Effector CD8-positive, alpha-beta T cell (primary cell): ENCODE data around the gene PLSCR1.
"Not testable (repeated sequence)": the region's sequence is repeated elsewhere in the genome, so short reads cannot be mapped to it uniquely, and the experiment has no call there.

Experiments
- DNase-seq: peaks from one replicate; lab custom pipeline; 2025; lab: John Stamatoyannopoulos, UW

Gene PLSCR1

DNA sequence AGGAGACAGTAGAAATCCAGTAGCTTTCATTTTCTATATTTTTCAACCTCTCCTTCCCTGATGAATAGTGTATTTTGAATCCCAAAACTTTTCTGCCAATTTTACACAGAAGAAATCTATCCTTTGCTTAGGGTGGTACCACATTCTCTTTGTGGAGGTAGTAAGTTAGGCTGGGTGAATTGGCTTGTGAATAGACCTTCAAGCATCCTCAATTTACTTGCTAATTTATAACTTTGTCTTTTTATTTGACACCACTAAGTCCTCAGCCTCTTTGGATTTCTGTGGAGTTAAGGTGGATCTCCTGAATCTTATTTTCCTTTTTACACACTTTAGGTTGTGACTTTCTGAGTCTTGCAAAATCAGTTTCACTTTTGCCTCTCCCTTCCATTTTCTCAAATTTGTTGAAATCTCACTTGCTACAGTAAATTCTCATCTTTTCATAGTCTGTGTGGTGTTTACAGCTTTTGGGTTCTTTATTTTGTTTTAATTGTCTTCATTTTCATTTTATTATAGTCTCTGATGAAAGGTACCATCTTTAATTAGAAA lies 5.7 kb upstream of the PLSCR1 start:
- DNase-seq = no peak

DNA sequence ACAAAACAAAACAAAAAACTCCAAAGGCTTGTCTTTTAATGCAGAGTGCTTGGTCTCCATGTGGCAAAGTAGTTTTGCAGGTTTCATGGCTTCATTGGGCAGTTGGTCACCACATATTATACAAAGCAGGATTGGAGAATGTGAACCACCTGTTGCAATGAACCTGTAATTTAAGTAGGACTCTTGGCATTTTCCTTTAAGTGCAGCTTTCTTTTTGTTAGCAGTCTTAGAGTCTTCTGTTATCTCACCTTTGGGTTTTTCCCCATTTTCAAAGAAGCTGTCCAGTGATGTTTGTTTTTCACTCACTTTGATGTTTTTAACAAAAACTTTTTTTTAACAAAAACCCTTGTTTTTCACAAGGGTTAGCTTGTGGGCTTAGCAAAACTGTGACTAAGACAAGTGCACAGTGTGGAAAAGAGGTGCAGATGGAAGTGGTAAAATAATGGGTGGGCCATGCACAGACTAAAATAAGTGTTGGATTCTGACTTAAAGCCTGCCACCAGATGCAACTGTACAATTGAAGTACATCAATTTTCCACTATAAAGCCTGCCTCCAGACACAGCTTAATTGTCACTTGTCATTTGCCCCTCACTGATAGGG lies 2.9 kb upstream of the PLSCR1 start:
- DNase-seq = no peak

DNA sequence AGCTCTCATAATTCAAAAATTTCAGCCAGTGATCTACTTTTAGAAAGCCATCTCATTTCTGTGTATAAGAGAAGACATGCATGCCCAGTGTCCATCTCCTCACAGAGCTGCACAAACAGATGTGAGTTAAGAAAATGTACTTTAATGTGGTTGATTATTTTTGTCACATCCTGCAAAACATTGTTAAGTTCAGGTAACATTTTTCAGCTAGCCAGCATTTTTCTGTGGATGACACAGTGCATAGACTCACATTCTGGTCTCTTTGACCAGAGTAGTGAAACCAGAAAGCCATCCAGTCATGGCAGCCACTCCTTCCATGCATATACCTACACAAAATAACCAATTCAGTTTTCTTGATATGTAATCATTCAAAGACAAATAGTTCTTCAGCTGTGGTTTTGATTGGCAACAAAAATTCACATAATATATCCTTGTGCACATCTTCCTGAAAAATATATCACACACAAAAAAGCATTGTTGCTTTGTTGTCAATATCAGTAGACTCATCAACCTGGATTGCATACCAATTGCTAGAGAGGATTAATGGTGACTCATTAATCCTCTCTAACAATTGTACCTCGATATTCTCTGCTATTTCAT lies 2.1 kb upstream of the PLSCR1 start:
- no peak for DNase-seq

DNA sequence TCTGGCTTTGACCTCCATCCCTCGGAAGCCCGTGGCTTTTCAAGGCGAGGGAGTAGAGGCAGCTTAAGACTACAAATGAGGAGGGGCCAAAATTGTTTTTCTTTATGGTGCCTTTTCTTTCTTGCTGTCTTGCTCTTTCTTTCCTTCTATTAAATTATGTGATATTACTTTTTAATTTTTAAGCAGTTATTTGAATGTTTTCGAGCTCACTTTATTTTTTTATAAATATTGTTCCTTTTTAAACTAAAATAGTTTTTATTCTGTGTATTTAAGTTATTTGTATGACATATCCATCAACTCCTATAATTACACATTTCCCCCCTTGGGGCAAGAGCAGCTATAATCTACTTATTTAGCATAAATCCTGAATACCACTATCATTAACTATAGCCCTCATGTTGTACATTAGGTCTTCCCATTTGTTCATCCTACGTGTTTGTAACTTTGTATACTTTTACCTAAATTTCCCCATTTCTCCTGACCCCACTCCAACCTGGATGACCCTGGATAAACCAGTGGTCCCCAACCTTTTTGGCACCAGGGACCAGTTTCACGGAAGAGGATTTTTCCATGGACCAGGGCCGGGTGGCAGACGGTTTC lies 622 bp upstream of the PLSCR1 start:
- DNase-seq = no peak

DNA sequence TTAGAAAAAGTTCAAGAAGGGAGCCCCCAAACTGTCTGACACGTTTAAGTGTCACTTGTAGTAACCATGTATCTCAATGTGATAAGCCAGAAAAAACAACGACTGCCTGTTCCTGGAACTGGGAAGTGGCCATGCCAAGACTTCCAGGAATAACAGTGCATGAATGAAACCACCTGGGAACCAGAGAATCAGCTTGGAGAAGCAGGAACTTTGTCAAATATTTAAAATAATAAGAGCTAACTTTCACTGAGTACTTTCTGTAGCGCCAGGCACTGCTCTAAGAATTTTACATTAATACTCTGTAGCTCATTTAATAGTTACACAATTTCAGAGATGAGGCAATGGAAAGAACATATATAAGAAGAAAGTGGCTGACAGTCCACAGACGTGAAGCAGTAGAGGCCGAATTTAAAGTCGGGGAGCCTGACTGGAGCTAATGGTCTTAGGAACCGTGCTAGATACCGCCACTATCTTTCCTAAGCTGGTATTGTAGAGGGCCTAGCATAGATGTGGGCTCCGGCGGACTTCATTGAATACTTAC lies 876 bp downstream of the PLSCR1 start:
- no peak for DNase-seq

DNA sequence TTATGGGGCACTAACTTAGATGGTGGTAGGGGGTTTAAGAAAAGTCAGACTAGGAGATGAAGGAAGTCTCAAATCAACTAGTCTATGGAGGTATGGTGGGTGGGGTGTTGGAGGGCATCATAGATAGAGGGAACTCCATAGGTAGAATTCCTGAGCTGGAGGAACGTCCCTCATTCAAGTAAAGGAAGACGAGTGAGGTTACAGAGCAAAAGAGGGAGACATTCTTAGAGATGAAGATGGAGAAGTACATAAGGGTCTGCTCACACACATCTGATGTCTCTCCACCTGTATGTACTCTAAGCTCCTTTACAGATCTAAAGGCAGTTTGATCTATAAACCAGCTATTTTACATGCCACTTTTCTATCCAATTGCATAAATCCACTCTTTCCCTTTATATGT lies 1.4 kb downstream of the PLSCR1 start:
- no peak for DNase-seq

DNA sequence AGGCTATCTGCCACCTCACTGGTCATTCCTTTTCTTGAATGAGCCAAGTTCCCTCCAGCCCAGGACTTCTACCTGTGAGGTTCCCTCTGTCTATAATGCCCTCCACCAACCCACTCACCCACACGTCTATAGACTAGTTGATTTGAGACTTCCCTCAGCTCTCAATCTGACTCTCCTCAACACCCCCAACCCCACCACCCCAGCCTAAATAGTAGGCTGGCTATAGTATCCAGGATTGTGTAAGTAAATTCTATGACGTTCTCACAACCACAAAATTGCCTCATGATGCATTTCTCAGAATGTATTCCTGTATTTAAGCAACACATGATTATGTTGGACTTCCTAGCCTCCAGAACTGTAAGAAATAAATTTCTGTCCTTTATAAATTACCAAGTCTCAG lies 2.2 kb downstream of the PLSCR1 start:
- no peak for DNase-seq

DNA sequence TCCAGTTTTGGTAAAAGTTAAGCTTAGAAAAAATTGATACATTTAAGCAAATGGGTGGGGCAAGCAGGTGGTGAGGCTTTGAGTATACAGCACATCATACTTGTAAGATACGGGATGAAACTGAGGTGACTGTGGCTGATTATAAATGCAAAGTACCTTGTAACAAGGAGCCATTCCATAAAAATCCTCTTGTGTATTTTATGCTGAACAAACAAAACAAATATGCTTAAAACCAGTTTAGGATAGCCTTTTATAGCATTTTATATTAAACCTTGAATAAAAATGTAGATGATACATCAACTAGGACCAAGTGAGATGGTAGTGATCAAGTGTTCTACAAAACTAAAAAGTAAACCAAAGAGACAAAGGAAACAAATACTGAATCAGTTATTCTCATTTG lies 3.4 kb downstream of the PLSCR1 start:
- DNase-seq = no peak

DNA sequence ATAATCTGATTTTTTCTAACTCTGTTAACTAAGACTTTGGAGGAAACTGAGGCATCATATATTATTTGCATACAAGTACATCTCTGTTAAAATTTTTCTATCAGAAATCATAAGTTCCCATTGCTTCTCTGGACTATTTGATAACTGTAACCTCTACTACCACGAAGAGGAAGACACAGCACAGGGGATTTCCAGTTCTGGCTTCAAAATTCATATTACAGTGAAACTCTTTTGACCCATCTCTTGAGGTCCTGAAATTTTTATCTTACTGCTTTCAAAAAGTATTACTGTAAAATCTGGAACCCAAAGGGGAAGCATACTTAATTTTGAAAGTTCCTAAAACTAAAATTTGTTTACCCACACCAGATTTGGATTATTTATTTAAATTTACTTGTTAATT lies 4.2 kb downstream of the PLSCR1 start:
- DNase-seq = no peak

DNA sequence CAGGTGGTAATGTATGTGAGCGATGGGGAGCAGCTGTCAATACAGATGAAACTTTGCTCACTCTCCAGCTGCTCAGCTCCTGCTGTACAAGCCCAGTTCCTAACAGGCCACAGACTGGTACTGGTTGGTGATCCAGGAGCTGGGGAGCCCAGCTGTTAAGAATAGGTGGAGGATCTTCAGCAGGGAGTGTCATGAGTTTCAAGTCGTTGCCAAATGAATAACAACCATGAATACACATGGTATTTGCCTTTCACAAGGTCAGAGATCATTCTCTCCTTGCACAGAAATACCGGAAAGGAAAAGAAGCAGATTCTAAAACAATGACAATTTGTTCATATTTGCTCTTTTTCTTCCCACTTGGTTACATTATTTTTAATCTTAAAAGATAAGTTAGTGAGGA lies 5.1 kb downstream of the PLSCR1 start:
- DNase-seq = no peak

DNA sequence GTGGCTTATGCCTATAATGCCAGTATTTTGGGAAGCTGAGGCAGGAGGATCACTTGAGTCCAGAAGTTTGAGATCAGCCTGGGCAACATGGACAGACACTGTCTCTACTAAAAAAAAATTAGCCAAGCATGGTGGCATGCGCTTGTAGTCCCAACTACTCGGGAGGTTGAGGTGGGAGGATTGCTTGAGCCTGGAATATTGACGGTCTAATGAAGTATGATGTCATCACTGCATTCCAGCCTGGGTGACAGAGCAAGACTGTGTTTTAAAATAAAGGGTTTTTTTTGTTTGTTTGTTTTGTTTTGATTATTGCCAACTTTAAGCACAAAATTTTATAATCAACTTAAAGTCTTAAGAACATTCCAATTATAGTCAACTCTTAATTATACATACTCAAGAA lies 6.8 kb downstream of the PLSCR1 start:
- no peak for DNase-seq

DNA sequence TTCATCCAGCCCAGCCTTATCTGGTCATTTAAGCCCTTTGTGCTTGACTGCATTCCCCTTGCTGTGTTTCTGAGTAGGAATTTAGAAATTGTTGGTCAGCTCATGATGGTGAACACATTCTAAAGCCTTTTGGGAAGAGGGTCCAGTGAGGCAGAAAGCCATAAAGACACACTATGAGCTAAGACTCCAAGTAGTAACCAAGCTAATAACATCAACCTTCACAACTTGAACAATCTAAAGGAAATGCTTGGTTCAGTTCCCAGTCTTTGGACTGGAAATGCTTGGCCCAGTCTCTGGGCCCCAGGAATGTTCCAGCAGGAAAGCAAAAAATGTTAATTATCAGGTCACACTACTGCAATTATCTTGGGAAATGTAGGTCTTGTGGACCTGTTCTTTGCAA lies 7.7 kb downstream of the PLSCR1 start:
- DNase-seq = no peak

DNA sequence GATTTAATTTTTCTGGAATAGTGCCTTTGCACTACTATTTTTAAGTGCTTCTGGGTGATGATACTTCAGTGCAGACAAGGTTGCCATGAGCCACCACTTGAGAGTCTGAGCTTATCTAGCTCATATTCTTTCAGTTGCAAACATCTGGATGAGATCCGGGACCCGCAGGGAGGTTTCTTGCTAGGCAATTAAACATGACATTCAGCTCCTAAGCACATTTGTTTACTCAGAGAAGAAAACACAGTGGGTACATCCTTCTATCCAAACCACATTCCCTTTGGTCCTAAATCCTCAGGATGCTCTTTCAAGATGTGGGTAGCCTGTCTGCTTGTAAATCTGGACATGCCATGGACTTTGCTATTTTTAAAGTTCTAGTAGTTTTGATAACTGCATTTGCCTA lies 12.0 kb downstream of the PLSCR1 start:
- no peak for DNase-seq

DNA sequence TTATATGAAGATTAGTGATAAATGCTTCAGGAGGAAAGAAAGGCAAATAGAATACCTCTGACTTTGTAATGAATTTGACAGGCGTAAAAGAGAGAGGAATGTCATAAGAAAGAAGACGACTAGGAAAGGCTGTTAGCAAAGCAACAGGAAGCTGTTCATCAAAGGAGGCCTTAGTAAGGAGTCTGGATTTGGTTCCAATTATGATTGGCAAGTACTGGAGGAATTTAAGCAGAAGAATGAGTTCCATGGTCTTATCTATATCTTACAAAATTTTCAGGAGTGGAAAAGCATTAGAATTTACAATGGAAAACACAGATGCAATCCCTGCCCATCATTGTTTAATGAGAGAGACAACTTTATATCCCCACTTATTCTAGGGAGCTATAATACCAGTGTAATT lies 13.8 kb downstream of the PLSCR1 start:
- no peak for DNase-seq

DNA sequence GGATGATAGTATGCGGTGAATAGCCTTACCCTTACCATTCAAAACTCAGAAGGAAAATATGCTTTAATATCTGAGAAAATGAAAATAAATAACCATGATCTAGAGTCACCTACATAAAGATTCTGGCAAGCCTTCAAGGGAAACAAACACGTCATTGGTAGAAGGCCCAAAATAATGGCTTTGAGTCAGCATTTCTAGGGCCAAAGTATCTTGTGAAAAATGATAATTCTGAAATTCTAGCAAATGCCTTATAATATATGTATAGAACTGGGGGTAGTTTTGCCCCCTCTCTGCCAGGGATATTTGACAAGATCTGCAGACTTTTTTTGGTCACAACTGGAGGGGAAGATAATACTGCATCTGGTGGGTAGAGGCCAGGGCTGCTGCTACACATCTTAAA lies 15.4 kb downstream of the PLSCR1 start:
- DNase-seq = no peak

DNA sequence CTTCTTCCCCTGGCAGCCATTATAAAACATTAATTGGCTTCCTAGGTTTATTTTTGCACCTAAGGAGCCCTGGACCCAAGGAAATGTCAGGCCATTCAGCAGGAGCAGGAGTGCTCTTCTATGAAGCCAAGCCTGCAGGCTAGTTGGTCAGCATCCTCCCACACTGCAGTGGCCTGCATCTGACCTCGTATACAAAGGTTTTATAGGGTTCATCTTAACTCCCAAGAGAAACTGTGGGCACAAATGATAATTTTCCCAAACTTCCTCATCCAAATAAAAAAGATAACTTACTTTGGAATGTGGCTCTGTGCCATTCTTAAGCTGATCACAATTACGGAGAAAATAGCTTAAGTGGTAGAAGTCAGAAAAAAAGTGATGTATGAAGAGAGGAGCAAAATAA lies 19.4 kb downstream of the PLSCR1 start:
- no peak for DNase-seq

DNA sequence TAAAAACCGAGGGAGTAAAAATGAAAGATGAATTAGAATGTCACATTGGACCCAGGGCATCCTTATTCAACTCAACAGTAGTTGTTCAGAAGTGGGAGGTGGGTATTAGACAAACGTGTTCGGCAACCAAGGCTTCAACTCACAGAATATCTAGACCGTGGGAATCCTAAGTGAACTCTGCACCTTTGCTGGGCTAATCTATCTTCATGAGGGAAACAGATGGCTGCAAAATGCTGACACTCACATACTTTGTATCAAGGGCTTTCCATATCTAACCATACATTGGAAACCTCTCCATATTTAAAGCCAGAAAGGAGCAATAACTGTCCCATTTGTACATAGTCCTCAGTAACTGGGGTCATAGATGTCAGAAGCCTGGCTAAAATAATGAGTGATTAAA lies 20.9 kb downstream of the PLSCR1 start:
- no peak for DNase-seq

DNA sequence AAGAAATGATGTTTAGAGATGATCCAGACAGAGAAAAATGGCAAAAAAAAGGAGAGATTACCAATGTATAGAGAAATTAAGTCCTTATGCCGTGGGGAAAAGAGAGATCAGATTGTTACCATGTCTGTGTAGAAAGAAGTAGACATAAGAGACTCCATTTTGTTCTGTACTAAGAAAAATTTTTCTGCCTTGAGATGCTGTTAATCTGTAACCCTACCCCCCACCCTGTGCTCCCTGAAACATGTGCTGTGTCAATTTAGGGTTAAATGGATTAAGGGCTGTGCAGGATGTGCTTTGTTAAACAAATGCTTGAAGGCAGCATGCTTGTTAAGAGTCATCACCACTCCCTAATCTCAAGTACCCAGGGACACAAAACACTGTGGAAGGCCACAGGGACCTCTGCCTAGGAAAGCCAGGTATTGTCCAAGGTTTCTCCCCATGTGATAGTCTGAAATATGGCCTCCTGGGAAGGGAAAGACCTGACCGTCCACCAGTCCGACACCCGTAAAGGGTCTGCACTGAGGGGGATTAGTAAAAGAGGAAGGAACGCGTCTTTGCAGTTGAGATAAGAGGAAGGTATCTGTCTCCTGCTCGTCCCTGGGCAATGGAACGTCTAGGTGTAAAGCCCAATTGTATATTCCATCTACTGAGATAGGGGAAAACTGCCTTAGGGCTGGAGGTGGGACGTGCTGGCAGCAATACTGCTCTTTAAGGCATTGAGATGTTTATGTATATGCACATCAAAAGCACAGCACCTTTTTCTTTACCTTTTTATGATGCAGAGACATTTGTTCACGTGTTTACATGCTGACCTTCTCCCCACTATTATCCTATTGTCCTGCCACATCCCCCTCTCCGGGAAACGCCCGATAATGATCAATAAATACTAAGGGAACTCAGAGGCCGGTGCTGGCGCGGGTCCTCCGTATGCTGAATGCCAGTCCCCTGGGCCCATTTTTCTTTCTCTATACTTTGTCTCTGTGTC lies 21.9 kb downstream of the PLSCR1 start:
- not testable (repeated sequence) for DNase-seq

DNA sequence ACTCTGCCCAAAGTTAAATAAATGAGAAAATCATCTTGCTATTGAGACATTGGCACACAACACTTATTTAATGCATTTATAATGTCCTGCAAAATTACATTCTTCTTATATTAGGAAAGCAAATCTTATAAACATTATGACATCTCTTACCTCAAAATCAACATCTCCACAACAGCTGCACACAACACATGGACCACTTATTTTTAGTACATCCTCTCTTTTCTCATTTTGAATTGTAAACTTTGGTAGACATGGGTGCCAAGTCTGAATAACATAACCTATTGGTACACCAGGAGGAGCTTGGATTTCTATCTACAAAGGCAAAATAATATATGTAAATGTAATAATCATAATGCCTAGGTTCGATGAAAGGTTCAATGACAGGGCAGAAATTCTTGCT lies 23.0 kb downstream of the PLSCR1 start:
- no peak for DNase-seq

DNA sequence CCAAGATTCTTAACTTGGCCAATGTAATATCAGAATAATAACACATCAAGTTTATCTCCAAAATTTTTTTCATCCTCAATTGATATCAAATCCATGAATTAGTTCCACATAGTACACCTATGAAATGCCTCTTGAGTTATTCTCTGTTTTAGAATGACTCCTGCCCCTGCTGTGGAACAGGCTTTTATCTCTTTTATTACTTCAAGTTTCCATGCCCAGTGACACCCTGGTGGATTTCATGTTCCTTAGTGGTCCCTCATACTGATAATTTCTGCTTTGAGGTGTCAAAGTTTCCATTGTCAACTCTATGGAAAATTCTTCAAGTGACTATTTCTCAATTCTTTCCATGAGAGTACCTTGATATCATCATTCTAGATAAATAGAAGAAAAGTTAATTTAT lies 24.6 kb downstream of the PLSCR1 start:
- DNase-seq = no peak

DNA sequence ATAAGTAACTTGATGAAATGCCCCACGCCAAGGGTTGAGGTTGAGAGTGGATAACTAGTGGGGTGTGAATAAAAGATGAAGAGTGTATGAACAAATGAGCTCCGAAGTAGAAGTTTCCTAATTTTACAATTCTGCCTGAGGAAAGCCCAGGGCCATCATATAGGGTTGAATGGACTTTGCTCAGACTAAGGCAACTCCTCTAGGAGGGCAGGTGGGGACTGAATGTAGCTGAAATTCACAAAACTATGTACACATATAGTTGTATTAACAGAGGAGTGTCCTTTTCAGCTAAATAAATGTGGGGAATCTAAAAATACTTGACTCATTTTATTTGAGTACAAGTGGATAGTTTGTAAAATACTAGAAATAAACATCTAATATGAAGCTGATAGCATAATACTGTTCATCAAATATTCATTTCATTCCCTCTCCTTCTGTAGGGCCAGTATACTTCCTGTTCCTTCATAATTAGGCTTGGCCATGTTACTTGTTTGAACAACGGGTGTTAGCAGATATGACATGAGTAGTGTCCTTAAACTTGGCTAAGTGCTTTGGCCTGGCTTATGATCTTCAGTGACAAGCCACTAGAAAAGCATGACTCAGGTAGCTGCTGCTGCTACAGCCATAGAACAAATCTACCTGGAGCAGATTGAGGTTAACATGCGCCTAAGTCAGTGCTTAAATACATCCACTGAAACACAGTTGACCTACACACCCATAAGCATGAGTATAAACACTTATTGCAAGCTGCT lies 26.5 kb downstream of the PLSCR1 start:
- no peak for DNase-seq
